ENCODE results near the gene POF1B.
"Not testable (repeated sequence)": the region's sequence is repeated elsewhere in the genome, so short reads cannot be mapped to it uniquely, and the experiment has no call there.

POF1B gene, protein sequence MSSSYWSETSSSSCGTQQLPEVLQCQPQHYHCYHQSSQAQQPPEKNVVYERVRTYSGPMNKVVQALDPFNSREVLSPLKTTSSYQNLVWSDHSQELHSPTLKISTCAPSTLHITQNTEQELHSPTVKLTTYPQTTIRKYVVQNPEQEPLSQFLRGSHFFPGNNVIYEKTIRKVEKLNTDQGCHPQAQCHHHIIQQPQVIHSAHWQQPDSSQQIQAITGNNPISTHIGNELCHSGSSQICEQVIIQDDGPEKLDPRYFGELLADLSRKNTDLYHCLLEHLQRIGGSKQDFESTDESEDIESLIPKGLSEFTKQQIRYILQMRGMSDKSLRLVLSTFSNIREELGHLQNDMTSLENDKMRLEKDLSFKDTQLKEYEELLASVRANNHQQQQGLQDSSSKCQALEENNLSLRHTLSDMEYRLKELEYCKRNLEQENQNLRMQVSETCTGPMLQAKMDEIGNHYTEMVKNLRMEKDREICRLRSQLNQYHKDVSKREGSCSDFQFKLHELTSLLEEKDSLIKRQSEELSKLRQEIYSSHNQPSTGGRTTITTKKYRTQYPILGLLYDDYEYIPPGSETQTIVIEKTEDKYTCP

DNA sequence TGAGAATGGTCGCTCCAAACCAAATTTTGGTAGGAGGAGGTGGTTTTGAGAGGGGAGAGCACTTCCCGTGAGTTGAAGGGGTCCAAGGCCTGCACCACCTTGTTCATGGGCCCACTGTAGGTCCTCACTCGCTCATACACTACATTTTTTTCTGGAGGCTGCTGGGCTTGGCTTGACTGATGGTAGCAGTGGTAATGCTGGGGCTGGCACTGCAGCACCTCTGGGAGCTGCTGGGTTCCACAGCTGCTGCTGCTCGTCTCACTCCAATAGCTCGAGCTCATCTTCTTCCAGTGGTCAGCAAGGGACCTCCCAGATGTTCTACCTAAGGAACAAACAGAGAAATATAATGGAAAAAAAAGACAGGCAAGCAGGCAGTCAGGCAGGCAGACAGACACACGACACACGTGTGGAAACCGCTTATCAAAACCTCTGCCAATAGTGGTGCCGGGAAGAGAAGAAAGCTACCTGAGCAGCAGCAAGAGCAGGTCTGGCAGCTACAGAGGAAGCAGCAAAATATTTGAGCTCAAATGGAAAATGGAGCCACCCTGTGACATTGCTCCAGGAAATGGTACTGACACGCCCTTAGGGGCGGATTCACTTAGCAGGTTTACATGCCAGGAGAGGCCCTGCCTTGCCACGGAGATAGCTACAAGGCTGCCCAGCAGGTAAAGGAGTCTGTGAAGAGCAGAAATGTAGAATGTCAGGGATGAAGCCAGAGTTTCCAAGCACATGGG lies at the start of gene POF1B:
TSS of gene POF1B (minus strand) at position 492 of the 734 bp plus-strand sequence. CDS start at position 281, 211 bp downstream.
- DNase-seq: peak; percentile 0

DNA sequence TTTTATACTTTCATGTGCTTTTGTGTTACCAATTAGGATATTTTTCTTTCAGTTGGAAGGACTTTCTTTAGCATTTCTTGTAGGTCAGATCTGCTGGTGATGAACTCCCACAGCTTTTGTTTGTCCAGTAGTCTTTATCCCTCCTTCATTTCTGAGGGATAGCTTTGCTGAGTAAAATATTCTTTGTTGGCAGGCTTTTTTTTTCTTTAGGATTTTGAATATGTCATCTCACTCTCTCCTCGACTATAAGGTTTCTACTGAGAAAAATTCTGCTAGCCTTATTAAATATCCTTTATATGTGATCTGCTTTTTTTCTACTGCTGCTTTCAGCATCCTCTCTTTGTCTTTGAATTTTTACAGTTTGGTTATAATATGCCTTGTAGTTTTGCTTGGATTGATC lies 49.6 kb upstream of the POF1B start:
- no peak for DNase-seq

DNA sequence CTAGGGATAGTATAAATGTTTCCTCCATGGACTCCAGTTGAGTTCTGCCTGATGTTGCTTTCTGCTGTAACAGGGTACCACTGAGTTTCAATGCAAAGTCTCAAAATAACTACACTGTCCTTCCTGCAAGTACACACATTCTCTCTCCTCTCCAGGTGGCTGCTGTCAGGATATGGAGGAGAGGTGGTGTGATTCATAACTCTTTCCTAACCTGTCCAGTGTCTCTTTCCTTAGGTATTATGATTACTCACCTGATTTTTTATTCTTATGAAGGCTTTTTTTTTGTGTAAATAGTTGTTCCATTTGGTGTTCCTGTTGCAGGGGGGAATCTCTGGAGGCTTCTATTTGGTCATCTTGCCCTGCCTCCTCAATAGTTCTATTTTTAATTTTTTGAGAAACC lies 39.8 kb upstream of the POF1B start:
- no peak for DNase-seq

DNA sequence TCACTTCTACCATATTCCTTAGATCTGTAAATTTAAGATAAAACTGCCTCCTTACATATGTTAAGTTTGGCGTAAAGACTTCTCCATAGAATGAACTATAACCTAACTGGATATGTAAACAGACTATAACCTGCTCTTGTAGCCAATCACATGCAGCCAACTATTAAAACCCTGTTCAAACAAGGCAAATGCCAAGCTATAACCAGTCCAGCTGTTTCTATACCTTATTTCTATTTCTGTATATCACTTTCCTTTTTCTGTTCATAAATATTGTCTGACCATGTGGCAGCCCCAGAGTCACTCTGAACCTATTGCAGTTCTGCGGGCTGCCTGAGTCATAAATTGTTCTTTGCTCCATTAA lies 12.4 kb upstream of the POF1B start:
- no peak for DNase-seq

DNA sequence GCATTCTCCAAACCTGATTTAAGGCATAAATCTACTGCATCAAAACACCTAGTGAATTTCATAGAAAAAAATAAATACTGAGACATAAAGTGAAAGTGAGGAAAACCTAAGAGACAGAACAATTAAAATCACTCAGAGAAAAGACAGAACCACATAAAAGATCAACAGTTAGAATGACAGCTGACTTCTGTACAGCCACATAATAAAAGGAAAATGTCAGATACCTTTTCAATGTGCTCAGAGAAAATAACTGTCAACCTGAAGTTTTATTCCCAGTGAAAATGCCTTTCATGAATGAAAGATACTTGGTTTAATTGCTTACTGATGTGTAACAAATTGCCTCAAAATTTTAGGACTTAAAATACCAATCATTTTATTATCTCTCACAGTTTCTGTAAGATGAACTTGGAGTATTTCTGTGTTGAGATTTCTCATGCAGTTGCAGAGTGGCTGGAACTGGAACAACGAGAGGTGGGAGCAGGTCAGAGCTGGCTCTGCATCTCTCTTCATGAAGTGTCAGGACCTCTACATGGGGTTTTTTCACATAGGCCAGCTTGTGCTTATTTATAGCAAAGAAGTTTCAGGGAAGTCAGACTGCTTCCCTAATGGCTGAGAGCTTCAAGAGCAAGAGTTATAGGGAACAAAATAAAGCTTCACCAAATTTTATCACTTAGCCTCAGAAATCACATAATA lies 11.9 kb upstream of the POF1B start:
- DNase-seq: no peak

DNA sequence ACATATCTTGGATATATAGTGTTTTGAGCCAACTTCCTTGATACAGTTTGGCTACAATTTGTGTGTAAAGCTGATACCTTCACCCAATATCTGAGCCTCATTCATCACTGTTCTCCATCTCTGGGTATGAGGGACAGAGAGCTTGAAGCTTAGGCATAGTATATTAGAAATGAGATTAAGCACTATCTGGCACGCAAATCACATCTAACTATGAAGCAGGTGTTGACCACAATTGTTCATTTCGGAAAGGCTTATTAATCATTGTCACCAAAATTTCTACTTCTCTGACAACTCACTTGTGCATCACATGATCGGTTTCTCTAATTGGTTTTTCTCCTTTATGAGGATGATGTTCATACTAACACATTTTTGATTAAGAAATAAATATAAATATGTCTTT lies 2.1 kb upstream of the POF1B start:
- no peak for DNase-seq

DNA sequence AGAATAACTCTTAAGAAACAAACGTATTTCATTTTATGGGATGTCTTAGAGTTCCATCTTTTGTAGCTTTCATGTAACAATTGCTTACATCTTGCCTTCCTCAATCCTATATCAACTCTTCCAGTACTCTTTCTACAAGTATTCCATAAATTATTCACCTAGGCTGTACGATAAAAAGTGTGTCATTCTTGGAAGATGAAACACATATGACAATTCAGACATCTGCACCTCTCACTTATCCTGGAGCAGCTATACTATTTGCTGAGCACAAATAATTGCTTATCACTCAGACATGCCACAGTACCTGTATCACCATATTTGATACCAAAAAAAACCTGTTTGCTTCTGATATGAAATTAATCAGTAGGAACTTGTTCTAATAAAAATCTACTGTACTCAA lies 1.0 kb downstream of the POF1B start:
- DNase-seq: no peak

DNA sequence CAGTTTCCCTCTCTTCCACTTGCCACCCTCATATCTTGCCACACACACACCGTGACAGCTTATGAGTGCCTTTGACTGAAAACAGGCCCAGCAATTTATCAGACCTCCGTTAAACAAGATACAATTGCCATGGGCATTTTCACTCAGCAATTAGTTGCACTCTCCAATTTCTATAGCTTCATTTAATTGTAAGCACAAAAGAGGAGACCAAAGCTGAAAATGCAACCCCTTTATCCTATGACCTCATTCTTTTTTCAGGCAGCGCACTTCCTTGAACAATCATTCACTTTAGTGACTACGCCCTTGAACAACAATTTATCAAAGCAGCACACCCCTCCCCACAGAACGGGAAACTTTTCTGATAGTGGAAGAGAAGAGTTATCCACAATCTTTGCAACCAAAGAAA lies 4.1 kb downstream of the POF1B start:
- no peak for DNase-seq

DNA sequence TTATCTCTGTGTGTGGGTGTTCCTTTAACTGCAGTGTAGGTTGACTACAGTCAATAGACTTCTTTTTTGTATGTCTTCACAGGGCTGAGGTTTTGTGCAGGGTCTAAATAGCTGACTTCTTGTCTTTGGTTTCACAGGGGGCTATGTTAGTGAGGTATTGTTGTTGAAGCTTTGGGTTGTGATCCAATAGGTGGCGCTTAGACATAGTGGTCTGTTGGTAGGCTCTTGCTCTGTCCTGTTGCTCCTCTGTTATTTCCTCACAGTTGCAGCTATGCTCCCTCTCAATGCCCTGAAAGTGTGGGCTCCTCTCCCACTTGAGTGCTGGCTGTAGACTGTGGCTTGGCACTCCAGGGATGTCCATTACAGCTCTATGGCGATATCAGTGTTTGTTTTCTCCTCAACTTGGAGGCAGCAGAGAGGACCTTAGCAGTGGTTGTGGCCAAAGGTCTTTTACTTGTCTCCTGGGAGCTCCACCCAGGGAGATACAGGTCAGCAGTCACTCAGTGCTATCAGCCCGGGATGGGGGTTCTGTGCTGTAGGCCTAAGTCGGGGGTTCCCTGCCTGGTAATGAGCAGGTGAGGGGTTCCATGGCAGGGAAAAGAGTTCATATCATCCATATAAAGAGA lies 14.0 kb downstream of the POF1B start:
- no peak for DNase-seq

DNA sequence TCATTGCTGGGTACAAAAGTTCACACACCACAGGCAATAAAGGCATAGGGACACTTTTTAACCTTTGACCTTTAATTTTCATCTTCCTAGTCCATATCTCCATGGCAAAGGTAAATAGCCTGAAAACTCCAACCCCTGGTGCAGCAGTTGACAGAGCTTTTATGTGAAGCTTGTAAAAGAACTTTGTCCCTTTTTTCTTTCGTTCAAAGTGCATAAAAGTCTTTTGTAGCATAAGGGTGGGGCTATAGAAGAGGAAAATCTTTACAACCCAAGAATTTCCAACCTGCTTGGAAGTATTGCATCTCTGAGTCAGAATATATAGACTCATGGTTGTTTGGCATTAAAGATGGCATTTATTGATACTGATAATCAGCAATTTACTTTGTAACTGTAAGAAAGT lies 20.4 kb downstream of the POF1B start:
- DNase-seq: no peak

DNA sequence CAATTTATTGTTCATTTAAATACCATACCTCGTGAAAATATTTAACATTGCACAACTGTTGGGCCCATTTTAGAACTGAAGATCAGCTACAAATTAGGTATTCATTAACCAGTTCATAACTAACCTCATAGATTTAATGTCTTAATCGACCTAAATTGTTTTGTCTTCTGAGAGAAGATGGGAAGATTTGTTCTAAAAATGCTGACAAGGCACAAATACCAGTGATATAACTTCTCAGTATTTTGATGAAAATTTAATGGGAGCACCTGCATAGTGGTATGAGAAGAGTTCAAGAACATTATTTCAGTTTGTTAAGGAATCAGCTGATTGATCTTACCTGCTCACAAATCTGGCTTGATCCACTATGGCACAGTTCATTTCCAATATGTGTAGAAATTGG lies 33.9 kb downstream of the POF1B start:
- no peak for DNase-seq

DNA sequence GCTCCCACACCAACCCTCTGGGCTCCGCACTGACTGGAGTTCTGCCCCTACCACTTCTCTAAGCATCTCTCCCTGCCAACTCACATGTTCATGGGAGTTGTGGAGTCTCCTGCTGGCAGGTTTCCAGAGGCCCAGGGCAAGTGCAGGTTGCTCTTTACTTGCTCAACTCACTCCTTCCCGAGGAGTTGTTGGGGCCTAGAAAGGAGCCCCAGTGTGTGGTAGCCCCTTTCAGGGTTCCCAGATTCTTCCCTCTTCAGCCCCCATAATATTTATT lies 52.5 kb downstream of the POF1B start:
- DNase-seq: no peak

DNA sequence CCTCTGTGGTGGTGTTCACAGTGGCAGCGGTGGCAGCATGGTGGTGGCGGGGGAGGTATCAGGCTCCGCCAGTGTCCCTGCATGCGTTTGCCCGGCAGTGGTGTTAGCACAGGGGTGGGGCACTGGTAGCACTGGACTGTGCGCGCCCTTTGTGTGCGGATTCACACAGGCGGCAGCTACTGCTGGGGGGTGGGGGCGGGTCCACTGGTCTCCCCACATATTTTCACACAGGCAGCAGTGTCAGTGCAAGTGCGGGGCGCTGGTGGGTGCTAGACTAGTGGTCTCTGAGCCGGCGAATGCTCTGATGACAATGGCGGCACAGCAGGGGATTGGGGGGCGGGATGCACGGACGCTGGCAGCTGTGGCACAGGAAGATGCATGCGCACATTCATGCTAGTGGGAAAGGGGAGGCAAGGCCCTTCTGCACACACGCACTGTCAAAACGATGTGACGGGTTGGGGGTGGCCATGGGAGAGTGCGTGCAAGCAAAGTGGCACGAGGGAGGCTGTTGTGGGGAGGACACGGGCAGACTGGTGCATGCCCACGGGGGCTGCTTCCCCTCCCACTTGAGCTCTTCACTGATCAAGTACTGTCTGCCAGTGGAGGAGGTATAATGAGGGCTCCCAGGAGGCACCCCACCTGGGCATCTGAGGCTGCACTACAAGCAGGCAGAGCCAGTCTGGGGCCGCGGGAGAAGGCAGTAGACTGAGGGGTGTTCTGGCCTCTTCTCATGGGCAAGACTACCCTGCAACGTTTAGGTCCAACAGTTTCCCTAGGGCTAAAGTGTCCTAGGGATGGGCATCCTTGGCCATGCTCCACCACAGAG lies 53.0 kb downstream of the POF1B start:
- no peak for DNase-seq

DNA sequence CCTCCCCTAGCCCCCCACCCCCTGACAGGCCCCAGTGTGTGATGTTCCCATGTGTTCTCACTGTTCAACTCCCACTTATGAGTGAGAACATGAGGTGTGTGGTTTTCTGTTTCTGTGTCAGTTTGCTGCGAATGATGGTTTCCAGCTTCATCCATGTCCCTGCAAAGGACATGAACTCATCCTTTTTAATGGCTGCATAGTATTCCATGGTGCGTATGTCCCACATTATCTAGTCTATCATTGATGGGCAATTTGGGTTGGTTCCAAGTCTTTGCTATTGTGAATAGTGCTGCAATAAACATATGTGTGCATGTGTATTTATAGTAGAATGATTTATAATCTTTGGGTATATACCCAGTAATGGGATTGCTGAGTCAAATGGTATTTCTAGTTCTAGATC lies 68.1 kb downstream of the POF1B start:
- DNase-seq: not testable (repeated sequence)

DNA sequence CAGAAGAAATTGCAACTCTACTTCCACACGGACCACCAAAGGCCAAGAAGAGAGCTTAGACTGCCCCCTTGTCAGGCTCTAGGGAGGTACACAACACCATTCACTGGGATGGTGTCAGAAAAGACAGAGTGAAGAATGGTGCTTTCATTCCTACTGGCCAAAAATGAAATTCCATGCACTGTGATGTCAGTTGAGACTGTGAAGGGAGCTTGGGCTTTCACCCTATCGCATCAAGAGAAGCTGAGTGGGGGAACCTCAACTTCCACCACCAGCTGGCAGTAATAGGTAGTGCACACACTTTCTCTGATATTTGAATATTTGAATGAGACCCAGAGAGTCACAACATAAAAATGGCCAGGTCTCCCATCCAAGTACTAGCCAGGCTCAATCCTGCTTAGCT lies 69.7 kb downstream of the POF1B start:
- DNase-seq: no peak

DNA sequence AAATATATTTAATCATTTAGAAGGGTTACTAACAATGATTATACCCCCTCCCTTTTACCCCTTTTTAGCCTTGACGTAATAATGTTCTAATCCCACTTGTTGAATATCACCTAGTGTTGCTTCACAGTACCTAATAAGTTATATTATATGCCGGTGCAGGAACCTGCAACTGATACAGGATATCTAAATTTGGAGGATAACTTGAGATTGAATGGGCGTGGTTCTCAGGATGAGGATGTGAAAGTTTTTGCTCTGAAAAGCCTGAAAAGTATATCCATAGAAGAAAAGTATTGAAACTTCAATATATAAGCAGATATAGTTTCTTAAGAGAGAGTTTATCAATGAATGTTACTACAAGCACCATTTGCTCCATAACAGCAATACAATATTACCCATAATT lies 75.9 kb downstream of the POF1B start:
- DNase-seq: no peak

DNA sequence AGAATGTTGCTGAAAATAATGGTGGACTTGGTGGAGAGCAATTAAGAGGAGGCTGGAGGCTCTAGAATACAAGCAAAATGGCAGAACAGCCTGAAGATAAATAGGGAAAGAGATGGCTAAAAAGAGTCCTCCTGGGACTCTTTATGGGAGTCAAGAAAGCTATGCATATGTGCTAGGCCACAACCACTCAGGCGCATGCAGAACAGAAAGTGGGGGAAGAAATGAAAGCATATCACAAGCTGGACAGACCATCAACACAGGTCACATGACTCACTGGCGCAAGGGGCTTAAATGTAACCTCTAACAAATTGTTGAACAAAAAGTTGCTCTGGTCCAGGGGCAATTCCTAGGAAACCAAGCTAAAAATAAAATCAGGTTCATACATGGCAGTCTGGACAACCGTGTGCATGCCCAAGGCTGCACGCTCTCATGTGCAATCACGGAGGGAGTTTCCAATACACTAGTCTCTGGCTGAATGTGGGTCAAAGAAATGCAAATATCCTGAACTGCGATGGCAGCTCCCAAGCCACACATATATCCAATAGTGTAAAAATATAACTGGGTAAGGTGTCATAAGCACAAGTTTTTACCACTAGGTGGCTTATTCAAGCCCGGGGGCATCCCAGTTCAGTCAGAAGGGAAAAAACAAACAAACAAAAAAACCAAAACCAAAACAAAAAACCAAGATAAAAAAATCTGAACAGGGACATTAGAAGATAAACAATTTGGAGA lies 90.3 kb downstream of the POF1B start:
- no peak for DNase-seq

DNA sequence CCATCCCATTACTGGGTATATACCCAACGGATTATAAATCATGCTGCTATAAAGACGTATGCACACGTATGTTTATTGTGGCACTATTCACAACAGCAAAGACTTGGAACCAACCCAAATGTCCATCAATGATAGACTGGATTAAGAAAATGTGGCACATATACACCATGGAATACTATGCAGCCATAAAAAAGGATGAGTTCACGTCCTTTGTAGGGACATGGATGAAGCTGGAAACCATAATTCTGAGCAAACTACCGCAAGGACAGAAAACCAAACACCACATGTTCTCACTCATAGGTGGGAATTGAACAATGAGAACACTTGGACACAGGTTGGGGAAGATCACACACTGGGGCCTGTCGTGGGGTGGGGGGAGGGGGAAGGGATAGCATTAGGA lies 94.2 kb downstream of the POF1B start:
- DNase-seq: not testable (repeated sequence)

DNA sequence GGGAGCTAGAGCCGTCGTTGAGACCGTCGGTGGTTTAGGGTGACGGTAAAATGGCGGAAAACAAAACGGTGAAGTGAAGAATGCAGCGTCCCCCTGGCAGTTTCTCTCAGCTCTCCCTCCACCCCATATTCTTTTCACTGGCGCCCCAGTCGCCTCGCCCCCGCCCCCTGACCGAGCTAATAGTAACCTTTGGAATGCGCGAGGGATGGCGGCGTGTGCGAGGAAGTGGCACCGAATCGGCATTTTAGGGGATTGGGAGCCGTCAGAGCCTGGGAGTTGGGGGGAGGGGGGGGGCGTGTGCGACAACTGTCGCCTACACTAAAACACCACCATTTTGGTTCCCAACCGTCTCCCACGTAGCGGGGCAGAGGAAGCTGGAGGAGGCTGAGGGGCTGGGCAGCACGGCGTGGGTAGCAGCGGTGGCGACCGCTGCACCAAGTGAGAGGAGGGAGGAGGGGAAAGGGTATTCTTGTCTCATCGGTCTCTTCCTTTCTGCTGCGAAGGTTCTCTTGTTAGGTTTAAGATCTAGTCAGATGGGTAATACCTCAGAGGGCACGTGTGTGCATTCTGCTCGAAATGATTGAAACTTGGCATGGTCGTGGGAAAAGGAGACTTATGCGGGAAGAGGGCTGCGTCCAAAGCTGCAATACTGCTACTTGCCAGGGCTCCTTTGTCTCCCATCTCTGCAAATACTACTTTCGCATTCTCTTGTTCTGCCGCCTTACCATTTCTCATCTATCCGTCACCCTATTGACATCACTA lies 134.8 kb downstream of the POF1B start:
- no peak for DNase-seq

DNA sequence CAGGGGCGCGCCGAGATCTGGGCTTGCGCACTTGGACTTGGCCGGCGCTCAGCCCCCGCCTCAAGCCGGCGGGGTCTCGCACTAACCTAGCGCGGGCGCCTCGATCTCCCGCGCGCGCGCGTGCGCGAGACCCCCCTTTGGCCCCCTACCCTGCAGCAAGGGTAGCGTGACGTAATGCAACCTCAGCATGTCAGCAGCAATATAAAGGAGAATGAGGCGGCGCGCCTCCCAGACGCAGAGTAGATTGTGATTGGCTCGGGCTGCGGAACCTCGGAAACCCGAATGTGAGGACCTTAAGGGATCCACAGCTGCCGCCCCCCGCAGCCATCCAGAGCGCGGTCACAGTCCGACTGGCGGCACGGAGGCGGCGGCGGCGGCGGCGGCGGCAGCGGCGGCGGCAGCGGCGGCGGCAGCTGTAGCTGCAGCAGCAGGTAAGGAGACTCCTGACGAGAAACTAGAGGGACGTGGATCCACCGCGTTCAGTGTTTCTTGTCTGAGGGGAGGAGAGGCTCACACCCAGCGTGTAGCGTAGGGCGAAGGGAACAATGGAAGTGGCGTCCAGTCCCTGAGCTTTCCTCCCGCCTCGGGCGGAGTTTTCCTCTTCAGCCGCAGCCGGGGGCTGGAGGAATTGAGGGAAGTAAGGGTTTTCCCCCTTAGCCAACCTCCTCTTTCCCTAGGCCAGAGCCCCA lies 135.6 kb downstream of the POF1B start, which contains the start of the genes SATL1 and ZNF711:
TSS of gene SATL1 (minus strand) at position 19 of the 689 bp plus-strand sequence. CDS start 134,811 bp downstream, outside the sequence.
TSS of gene ZNF711 (plus strand) at position 231 of the 689 bp plus-strand sequence. CDS start 3,582 bp downstream, outside the sequence.
- peak; percentile 25 for DNase-seq

Data from CD4-positive, alpha-beta T cell treated with Interleukin-12 subunit alpha and Interleukin-12 subunit beta, for 1 hour (primary cell).